Left renal cortex interstitium (tissue), 4 donors: ENCODE measurements around the gene PIBF1. TPM values are rescaled to one million over a fixed set of nuclear protein-coding genes. Genes with fewer than 3 reads are reported as not detected.
"Not testable (repeated sequence)": the region's sequence is repeated elsewhere in the genome, so short reads cannot be mapped to it uniquely, and the experiment has no call there.

Experiments
- DNase-seq, 4 donors: peaks; one replicate each; pipeline ENCODE4 v3.0.0-alpha.2; 2013; ENCODE audit warnings: low read depth in 4 of 4, low spot score in 2 of 4, missing footprints in 1 of 4
- polyA plus RNA-seq, 4 donors: library from polyadenylated mRNA; unstranded; fragments of 120-200 nt; gene quantifications; one replicate each; pipeline ENCODE4 v1.2.1, GENCODE V29; 2013; ENCODE audit not compliant: insufficient read length in 4 of 4

Gene PIBF1
- 10 to 100 TPM; 36.4 to 46.4 (median 38.6) TPM for polyA plus RNA-seq

DNA sequence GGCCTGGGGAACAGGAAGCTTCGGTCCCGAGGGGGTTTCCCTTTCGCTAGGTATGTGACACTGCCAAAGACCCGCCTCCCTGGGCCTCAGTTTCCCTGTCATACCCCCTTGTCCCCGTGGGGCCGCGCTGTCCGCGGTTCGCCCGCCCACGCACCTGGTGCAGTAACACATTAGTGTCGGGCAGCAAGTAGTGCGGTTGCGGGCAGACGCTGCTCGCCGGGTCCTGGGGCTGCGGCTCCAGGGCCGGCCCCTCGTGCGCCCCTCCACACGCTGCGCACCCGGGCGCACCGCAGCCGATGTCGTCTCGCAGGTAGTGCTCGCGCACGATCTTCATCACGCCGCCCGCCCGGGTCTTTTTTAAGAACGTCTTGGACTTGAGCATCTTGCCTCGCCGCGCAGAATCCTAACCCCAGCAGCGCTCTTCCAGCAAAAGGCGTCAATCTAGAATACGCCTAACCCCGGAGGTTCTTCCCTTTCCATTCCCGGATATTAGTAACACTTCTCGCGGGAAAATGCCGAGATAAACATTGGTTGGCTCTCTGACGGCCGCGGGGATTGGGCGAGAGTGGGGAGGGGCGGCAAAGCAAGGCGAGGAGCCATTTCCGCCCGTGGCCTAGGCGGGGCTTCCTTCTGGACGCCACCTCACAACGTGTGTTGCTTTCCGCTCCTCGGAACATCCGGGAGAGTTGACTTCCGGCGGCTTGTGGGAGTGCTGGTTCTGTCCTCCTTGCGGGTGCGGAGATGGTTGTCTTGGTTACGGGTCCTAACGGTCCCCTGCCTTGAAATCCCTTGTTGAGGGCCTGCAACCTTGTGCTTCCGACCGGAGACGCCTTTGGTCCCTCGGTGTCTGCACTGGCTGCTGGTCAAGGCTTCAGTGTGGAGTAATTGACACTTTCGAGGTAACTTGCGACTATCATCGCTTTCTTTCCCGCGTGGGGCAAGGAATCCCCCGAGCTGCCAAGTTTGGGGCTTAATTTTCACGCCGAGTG lies at the start of gene PIBF1, which contains the start of gene DIS3:
TSS of gene PIBF1 (plus strand) at position 683 of the 989 bp plus-strand sequence. CDS start 1,337 bp downstream, outside the sequence.
TSS of gene DIS3 (minus strand) at position 450 of the 989 bp plus-strand sequence. CDS start at position 382, 68 bp downstream.
- DNase-seq = peak; percentile 89 to 98 (median 93)

DNA sequence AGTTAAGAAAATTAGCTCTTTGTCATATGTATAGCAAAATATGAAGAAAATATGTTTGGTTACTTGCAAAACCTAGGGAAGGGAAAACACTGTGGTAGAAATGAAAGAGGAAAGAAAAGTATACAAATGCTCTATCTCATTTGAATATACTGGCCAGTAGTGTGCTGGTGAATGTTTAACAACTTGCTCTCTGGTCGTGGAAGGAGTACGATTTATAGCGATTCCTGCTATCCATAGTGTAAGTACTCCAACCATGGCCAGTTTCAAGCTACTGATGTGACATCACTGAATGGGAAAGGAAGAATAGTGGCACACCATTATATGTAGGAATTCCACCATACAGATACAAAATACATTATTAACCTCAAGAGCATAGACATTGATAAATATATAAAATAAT lies 44.9 kb upstream of the PIBF1 start:
- DNase-seq = no peak

- DNase-seq = no peak
Measured at GRCh38 chr13:72740015-72740414, 41.9 kb upstream of the PIBF1 start.

GRCh38 chr13:72745260-72745659 lies 36.7 kb upstream of the PIBF1 start:
- DNase-seq = no peak

DNA sequence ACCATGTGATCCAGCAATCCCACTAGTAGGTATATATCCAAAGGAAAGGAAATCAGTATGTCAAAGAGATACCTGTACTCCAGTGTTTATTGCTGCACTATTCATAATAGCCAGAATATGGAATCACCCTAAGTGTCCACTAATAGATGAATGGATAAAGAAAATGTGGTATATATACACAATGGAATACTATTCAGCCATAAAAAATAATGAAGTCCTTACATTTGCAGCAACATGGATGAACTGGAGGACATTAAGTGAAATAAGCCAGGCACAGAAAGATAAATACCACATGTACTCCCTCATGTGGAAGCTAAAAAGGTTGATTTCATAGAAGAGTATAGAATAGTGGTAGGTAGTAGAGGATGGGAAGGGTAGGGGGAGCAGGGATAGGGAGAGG lies 30.7 kb upstream of the PIBF1 start:
- DNase-seq = no peak

DNA sequence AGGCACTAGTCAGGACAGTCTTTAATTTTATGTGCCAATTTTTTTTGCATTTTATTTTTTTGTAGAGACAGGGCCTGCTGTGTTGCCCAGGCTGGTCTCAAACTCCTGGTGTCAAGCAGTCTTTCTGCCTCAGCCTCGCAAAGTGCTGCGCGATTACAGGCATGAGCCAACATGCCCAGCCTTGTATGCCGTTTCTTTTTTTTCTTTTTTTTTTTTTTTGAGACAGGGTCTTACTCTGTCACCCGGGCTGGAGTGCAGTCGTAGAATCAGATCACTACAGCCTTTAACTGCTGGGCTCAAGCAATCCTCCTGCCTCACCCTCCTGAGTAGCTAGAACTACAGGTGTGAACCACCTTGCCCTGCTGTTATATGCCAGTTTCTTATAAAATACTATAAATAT lies 27.8 kb upstream of the PIBF1 start:
- no peak for DNase-seq

DNA sequence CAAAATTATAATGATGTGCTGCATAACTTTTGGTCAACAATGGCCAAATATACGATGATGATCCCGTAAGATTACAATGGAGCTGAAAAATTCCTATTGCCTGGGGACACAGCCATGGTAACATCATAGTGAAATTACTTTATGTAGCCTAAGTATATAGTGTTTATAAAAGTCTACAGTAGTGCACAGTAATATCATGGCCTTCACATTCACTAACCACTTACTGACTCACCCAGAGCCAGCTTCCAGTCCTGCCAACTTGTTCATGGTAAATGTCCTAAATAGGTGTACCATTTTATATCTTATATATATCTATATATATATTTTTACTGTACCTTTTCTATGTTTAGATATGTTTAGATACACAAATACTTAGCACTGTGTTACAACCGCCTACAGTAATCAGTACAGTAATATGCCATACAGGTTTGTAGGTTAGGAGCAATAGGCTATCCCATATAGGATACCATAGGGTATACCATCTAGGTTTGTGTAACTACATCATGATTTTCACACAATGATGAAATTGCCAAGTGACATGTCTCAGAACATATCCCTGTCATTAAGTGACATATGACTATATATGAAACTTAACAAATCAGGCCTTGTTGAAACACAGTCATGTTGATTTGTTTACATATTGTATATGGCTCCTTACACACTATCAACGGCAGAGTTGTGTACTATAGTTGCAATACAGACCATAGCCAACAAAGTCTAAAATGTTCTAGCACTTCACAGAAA lies 24.0 kb upstream of the PIBF1 start:
- DNase-seq = no peak

- no peak for DNase-seq
Measured at GRCh38 chr13:72760189-72760588, 21.7 kb upstream of the PIBF1 start.

DNA sequence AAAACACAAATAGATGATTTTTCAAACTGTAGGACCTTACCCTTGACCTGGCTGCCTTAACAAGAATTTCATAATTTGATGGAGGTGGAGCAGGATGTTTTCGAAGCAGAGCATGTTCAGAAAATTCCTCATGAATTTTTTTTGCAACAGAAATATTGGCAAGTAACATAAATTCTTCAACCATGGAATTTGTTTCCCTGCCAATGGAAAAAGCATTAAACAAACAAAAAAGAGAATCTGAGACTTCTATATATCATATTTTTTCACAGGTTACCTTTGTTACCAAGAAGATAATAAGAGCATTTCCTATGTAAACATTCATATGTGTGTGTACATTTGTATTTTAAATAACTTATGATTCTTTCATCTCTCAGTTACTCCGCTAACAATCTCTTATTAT lies 18.5 kb upstream of the PIBF1 start:
- DNase-seq = no peak

DNA sequence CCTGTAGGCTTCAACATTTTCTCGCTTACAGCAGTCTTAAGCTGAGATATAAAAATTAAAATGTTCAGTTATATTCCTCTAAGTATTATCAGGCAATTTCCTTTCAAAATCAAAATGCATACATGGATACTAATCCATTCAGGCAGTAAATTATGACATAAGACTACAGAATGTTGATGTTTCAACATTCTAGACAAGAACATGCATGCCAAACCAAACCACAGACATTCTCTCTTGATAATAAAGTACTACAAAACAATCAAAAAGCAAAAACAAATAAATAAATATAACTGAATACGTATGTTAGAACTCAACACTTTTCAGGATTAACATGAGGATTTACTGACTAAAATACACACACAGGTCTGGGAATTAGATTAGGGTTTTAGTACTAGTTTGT lies 7.9 kb upstream of the PIBF1 start:
- no peak for DNase-seq

DNA sequence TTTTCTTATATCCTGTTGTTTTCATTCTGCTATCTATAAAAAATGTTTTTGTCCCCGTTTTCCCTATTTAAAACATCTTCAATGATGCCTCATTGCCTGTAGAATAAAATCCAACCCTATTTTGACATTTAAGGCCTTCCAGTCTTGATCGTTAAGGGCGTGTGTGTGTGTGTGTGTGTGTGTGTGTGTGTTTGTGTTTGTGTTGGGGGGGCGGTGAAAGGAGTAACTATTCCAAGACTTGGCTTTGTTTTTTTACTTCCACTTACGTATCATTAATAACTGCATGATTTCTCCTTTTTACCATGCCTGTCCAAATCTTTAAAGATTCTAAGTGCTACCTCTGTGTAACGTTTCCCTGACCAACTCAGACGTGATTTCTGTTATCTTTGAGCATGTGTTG lies 784 bp downstream of the PIBF1 start:
- peak in 3 of 4 donors; percentile 2 to 17 (median 4) for DNase-seq

GRCh38 chr13:72784679-72785078 lies 2.7 kb downstream of the PIBF1 start:
- not testable (repeated sequence) for DNase-seq

GRCh38 chr13:72788831-72789230 lies 6.9 kb downstream of the PIBF1 start:
- DNase-seq = no peak

DNA sequence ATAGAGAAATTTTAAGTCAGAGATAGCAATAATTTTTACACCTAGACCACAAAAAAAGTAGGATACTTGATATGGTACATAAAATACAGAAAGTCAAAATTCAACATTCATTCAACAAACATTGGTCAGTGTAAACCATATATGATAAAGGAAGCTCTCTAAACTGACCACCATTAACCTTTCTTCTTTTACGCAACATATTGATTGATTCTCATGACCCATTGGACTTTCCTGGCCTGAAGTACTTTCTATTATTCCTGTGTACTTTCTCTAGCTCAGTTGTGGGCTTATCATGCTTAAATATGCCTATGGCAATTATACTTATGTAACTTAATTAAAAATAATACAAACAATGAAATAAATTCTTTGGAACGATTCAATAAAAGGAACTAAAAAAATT lies 10.7 kb downstream of the PIBF1 start:
- DNase-seq = no peak

DNA sequence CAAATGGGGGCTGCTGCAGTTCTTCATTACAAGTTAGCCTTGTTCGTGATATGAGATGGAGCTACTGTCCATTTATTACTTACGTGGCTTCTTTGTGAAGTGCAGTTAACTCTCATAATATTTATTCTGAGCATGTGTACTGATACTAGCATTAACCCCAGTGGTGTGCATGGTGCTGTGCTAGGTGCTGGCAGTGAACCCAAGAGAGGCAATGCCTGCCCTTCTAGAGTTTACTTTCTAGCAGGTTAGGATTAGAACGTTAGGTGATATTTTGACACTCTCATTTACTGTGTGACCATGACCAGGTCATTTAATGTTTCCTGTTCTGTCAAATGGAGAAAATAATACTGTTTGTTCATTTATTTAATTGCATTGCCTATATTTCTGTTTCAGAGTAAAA lies 16.9 kb downstream of the PIBF1 start:
- DNase-seq = no peak

DNA sequence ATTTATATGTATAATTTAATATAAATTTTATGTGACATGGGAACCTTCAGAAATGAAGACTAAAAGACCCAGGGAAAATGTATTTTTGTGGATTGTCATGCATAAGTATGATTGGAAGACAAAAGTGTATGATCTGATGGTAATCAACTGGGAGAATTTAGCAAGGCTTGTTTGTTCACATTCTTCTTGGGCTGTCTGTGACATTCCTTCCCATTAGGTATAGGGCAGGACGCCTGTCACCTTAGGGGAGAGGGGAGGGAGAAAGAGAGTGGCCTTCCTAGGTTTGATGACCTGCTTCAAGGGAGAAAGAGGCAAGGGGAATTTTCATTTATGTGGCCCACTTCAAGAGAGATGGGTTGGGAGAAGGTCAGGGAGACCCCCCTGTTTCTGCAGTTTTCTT lies 22.4 kb downstream of the PIBF1 start:
- DNase-seq = no peak

DNA sequence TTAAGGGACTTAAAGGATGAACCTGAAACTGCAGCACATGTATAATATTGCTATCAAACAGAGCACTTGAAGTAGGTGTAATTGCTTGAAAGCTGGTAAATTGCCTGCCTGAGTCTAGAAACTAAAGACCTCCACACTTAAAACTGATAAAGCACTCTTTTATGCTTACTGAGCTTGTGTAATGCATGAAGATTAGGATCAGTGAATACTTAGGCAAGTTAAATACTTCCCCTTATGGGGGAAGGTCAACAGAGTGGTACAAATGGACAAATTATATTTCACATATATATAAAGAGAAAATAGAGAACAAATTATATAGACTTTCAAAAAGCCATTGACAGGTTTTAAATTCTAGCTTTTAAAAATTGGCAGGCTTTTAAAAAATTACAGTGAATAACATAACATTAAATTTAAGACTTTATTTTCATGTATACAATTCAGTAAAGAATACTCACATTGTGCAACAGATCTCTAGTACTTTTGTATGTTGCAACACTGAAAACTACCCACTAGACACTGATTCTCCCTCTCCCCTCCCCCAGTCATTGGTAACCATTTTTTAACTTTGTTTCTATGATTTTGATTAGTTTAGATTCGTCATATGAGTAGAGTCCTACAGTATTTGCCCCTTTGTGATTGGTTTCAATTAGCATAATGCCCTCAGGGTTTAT lies 23.9 kb downstream of the PIBF1 start:
- no peak for DNase-seq

GRCh38 chr13:72806514-72806913 lies 24.6 kb downstream of the PIBF1 start:
- not testable (repeated sequence) for DNase-seq

- peak in 1 of 4 donors; percentile 4 for DNase-seq
Measured at GRCh38 chr13:72808917-72809500, 27.1 kb downstream of the PIBF1 start.

DNA sequence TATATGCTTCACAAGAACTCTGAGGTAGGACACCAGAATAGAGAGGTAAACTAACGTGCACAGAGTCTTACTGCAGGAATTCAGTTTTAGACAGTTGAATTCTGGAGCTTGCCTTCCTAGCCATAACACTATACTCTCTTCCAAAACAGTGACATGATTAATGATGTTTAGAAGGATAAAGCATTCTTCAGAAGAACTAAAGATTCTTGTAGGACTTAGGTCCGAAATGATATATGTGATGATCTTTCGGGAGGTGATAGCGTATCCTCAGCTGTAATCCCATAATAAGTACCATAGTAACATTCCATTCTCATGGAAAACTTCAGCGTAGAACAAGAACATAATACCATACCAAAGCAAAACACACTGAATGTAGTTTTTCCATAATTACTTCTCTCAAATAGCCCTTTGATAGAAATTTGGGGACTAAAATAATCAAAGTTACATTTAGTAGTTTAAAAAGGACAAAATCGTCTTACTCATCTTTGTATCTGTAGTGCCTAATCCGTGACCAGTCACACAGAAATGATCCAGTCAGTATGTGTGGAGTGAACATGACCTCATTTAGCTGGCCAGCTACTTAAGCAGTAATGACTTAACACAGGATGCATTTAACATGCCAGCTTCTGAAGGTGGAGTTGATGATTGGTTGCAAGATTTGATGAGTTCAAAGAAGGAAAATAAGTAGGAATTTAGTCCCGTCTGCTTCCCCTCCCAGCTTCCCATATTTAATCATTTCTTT lies 38.4 kb downstream of the PIBF1 start:
- DNase-seq = no peak
